H1 (cell line): Measurements from ENCODE around the gene QPCT. TPM values are rescaled to one million over a fixed set of nuclear protein-coding genes. Genes with fewer than 3 reads are reported as not detected.

ENCODE experiments used
- CEBPB ChIP-seq: IDR thresholded peaks from 2 replicates; pipeline ENCODE4 v1.6.1; 2012; ENCODE audit warnings: low read depth, low read length
- CTBP2 ChIP-seq: IDR thresholded peaks from 2 replicates; pipeline ENCODE4 v1.7.0; 2011; ENCODE audit warnings: borderline replicate concordance, mild to moderate bottlenecking, moderate library complexity, mixed read lengths, low read length; ENCODE audit not compliant: insufficient read depth, insufficient read length
- EZH2 ChIP-seq: fragments of 200-600 bp; sonication (generic); IDR thresholded peaks from 2 replicates; pipeline ENCODE4 v1.7.1; 2012; ENCODE audit warnings: low read depth, mild to moderate bottlenecking, moderate library complexity, low read length, inconsistent platforms; ENCODE audit not compliant: severe bottlenecking
- POLR2AphosphoS5 ChIP-seq: IDR thresholded peaks from 2 replicates; pipeline ENCODE4 v1.6.1; 2011; ENCODE audit warnings: low read depth, low read length
- RFX5 ChIP-seq: IDR thresholded peaks from 2 replicates; pipeline ENCODE4 v1.6.1; 2011; ENCODE audit warnings: low read depth, low read length, improper control_type of control experiment, borderline replicate concordance
- SP1 ChIP-seq: IDR thresholded peaks from 2 replicates; pipeline ENCODE4 v1.6.1; 2011; ENCODE audit warnings: low read depth, low read length
- polyA plus RNA-seq, 7 experiments: library from polyadenylated mRNA; depleted of rRNA in 3 of 7; stranded (reverse) in 5 of 7; unstranded in 2 of 7; fragments of >200 nt in 5 of 7; fragments of 200-250 nt in 2 of 7; gene quantifications; 1 replicate in 5 of 7; 2 replicates in 1 of 7; 4 replicates in 1 of 7; pipeline versions ENCODE4 v1.2.1 to v1.2.3, GENCODE V29; 2011 to 2013; ENCODE audit warnings: missing spikeins in 2 of 7, mixed read lengths in 2 of 7
- total RNA-seq: library from RNA; stranded (reverse); fragmentation: NEBNext Ultra II Directional; extraction: Animal tissue kit (Norgen Biotek cat#: 25700); gene quantifications from 2 replicates; pipeline ENCODE4 v1.2.1, GENCODE V29; 2021

Gene QPCT
- total and polyA plus RNA-seq, 2 of the 8 experiments (the other 6 are each of a cell fraction or from before 2014, with no cell fraction given): 4.0 to 4.3 TPM

DNA sequence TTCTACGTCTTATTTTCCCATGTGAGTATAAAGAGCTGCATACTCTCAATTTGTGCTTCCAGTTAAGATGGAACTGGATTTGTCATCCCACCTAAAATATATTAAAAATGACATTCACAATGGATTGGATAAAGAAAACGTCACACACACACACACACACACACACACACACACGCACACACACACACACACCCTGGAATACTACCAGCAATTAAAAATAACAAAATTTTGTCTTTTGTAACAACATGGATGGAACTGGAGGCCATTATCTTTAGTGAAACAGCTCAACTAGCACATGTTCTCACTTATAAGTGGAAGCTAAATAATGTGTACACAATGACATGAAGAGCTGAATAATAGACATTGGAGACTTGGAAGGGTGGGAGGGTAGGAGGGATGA is 3.8 kb upstream of the QPCT start (continued):
- TF ChIP-seq CTBP2: no peak
- TF ChIP-seq RFX5: no peak
- TF ChIP-seq EZH2: no peak
- no peak for TF ChIP-seq SP1
- no peak for TF ChIP-seq POLR2AphosphoS5
- no peak for TF ChIP-seq CEBPB
